Activated CD8-positive, alpha-beta memory T cell treated with anti-CD3 and anti-CD28 coated beads, Interleukin-2, amount 50 U/mL, for 24 hours (primary cell): ENCODE measurements around the gene SLC6A8.
"Not testable (repeated sequence)": the region's sequence is repeated elsewhere in the genome, so short reads cannot be mapped to it uniquely, and the experiment has no call there.

Experiments
- DNase-seq: peaks from one replicate; pipeline ENCODE4 v3.0.0-alpha.2; 2020; ENCODE audit errors: extremely low read depth

SLC6A8 gene

DNA sequence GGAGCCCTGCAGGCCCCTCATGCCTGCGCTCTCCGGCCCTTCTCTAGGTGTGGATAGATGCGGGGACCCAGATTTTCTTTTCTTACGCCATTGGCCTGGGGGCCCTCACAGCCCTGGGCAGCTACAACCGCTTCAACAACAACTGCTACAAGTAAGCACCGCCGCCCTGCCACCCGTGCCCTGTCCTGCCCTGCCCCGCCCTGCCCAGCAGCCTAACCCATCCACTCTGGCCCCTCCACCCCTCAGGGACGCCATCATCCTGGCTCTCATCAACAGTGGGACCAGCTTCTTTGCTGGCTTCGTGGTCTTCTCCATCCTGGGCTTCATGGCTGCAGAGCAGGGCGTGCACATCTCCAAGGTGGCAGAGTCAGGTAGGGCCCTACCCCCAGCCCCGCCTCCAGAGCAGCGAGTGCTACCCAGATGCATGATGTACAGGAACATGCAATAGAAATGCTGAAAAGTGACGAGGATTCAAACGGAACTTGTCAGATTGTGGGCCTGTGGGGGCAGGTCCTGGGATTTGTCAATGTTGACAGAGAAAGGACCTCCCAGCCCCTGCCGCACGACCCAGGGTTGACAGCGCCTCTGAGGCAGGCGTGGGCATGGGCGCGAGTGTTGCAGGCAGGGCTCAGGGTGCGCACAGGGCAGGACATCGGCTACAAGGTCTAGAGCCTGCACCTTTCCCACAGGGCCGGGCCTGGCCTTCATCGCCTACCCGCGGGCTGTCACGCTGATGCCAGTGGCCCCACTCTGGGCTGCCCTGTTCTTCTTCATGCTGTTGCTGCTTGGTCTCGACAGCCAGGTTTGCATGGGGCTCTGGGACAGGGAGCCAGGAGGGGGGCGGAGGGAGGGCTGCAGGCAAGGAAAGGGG, 5.7 kb downstream of the SLC6A8 start:
- no peak for DNase-seq

DNA sequence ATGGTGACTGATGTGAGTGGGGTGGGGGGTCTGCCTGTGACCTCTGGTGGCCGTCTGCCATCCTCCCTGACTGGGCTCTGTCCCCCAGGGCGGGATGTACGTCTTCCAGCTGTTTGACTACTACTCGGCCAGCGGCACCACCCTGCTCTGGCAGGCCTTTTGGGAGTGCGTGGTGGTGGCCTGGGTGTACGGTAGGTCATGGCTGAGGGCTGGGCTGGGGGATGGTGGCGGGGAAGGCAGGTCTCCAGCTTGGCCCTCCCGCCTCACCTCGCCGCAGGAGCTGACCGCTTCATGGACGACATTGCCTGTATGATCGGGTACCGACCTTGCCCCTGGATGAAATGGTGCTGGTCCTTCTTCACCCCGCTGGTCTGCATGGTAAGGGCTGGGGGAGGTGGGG, 6.5 kb downstream of the SLC6A8 start:
- DNase-seq = not testable (repeated sequence)

DNA sequence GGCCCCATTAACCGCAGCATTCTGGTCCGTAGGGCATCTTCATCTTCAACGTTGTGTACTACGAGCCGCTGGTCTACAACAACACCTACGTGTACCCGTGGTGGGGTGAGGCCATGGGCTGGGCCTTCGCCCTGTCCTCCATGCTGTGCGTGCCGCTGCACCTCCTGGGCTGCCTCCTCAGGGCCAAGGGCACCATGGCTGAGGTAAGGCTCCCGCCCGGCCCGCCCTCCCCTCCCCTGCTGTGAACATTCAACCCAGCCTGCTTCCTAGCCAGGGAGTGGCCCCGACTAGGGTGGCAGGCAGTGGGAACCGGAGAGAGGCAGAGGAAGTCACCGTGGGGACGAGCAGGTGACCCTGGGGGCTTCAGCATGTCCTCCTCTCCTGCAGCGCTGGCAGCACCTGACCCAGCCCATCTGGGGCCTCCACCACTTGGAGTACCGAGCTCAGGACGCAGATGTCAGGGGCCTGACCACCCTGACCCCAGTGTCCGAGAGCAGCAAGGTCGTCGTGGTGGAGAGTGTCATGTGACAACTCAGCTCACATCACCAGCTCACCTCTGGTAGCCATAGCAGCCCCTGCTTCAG, 7.1 kb downstream of the SLC6A8 start:
- no peak for DNase-seq

DNA sequence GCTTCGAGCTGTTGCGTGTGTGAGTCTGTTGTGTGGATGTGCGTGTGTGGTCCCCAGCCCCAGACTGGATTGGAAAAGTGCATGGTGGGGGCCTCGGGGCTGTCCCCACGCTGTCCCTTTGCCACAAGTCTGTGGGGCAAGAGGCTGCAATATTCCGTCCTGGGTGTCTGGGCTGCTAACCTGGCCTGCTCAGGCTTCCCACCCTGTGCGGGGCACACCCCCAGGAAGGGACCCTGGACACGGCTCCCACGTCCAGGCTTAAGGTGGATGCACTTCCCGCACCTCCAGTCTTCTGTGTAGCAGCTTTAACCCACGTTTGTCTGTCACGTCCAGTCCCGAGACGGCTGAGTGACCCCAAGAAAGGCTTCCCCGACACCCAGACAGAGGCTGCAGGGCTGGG, 8.4 kb downstream of the SLC6A8 start:
- DNase-seq = no peak

DNA sequence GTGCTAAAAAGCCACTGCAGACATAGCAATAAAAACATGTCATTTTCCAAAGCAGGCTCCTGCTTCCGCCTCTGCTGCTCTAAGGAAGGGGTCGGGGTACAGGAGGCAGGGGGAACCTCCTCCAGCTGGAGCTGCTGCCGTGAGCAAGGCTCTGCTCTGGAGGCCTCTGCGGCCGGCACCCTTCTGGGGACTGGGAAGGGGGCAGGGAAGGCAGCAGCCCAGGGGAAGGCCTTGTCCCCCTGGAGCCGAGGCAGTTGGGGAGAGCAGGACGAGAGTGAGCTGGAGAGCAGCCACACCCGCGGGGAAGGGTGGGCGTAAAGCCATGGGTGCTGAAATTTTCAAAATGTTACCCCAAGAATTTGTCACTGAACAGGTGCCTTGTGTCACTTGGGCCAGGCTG, 8.8 kb downstream of the SLC6A8 start:
- DNase-seq = not testable (repeated sequence)

DNA sequence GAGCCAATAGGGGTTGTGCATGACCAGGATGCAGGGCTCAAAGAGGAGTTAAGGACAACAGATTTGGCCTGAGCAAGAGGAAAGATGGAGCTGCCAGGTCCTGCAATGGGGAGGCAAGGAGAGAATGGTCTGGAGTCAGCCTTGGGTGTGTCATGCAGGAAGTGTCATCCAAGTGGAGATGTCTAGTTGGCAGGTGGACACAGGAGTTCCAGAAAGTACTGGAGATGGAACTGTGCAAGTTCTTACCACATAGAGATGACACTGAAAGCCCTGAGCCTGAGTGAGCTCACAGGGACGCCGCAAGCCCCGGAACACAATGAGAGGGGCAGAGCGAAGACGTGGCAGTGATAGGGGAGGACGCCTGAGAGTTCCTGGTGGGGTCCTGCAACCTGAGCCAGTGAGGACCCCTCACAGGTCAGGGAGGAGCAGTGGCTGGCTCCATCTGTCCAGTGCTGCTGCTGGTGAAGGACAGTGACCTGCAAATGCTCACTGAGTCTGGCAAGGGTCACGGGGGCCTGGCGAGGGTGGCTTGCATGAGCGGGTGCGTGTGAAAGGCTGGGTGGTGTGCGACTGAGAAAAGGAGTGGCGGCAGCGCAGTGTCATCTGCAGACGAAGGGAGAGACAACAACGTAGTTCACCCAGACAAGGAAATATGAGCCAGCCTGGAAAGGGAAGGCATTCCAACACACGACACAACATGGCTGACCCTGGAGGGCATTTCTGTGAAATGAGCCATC, 9.4 kb downstream of the SLC6A8 start:
- not testable (repeated sequence) for DNase-seq

DNA sequence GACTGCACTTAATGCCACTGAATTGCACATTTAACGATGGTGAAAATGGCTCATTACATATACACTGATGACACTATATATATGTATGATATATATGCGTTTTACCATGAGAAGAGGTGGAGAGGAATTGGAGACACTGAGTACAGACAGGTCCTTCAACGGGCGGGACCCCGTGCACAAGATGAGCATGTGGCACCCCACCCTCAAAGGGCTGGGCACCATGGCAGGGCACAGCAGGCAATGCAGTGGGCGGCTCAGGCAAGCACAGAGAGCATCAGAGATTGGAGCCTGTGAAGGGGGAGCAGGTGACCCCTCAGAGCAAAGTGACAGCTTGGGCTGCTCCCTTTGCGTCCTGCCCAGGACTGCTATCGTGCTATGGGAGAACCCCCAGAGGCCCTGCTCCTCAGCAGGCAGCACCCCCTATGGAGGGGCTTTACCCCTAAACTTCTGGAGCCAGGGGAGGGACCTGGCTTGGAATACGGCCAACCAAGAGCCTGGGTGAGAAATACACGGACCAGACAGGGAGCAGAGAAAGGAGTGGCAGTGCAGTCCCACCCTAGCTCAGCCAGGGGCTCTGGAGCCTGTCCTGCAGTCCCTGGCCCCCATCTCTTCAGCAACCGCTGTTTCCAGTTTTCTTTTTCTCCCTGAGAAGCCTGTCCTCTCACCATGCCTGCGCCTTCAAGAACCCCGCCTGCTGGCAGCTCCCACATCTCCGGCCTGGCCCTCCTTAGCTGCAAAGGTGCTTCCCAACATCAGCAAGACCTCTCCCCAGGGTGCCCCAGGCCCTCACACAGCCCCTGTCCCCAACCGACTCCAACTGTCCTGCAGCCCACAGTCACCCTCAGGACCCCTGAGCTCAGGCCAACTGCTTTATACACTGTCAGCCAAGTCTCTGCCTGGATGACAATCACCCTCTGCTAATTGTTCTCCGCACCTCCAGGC, 10.5 kb downstream of the SLC6A8 start:
- no peak for DNase-seq

DNA sequence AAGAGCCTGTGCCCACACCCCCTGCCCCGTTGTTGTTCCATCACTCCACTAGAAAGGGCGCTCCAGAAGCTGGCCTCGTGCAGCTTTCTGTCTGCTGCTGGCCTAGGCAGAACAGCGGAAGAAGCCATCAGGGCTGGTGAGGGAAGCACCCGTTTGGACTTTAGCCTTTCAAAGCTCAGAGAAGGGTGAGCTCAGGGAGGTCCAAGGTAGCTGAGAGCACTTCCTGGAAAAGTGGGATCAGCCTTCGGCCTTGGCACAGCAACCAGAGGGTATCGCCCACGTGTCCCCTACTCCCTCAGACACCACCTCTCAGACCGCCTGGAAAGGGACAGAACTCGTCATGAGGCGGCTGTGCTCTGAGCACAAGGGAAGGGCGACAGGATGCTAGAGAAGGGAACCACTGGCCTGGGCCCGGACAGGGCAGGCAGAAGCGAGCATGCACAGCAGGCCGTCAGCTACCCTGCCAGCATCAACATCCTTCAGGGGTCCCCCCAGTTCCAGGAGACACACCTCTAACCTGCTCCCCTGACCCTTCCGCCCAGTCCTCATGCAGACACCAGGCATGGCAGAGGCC, 11.6 kb downstream of the SLC6A8 start:
- not testable (repeated sequence) for DNase-seq

DNA sequence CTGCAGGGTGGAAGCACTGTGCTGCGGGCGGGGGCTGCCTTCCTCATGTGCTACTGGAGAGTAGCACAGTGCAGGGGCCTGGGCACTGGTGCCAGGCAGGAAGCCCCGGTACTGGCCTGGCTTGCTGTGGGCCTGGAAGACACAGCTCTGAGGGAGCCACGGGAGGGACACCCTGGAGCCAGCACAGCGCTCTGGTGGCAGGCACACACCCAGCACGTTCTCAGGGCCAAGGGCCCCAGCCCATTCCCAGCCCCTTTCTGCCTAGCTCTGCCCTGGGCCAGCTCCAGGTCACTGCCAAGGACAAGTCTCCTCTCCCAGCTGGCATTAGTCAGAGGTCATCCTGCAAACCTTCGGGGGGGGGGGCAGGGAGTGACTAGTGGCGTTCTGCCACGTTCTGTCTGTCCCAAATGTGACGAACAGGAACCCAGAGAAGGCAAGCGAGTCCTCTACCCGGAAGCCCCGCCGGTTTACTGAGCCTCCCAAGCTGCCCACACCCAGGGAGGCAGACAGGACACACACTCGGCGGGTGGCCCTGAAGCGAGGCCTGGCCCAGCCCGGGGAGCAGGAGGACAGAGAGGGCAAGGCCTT, 12.2 kb downstream of the SLC6A8 start:
- not testable (repeated sequence) for DNase-seq

DNA sequence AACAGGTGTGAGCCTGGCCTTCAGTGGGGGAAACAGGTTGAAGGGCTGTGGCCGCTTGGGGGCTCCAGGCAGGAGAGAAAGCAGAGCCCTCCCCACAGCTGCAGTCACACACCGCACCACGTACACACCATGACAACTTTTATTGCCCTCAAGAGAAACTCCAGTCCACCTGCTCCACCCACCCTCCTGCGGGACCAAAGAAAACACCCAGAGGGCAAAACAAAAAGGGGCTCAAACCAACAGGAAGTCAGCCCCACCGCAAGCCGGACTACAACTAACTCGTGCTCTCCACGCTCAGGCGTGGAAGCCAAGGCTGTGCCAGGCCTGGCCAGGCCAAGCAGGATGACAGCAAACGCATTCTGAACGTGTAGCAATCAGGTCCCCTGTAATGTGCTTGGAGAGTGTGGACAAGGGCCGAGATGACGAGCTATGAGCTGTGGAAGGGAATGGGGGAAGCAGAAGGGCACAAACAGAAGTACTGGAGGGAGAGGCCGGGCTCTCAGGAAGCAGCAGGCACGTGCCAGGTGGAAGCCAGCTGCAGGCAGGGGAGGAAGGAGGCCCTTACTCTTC, 12.7 kb downstream of the SLC6A8 start:
- no peak for DNase-seq

DNA sequence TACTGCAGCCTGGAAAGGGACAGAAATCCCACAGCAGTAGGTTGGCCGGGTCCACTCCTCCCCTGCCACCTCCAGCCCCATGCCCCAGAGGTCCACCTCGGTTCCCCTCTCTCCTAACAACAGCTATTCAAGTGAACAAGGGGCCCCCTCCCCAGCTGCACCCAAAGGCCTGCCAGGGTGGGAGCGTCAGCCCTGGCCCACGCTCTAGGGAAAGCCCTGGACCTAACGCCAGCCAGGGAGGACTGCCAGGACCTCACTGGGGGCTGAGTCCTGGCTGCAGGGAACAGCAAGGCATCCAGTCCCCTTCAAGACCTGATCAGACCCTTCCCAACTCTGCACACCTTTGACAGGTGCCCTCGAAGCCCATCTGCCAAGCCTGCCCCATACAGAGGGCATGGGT, 13.2 kb downstream of the SLC6A8 start:
- DNase-seq = no peak

DNA sequence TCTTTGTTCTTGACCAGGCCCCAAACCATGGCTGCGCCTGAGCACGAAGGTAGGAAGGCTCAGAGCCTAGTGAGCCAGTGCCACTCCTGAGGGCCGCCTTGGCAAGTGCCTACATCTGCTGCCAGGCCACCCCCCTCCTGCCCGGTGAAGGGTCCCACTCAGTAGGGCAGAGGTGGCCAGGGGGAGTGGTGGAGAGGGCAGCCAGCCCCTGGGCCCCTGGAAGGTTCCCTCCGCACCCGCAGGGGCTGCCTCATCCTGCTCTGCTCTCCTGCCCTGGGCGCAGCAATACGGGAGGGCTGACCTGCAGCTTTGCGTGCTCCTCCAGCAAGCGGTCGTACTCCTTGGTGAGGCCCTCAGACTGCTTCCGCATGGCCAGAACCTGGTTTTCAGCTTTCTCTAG, 14.0 kb downstream of the SLC6A8 start:
- DNase-seq = no peak

DNA sequence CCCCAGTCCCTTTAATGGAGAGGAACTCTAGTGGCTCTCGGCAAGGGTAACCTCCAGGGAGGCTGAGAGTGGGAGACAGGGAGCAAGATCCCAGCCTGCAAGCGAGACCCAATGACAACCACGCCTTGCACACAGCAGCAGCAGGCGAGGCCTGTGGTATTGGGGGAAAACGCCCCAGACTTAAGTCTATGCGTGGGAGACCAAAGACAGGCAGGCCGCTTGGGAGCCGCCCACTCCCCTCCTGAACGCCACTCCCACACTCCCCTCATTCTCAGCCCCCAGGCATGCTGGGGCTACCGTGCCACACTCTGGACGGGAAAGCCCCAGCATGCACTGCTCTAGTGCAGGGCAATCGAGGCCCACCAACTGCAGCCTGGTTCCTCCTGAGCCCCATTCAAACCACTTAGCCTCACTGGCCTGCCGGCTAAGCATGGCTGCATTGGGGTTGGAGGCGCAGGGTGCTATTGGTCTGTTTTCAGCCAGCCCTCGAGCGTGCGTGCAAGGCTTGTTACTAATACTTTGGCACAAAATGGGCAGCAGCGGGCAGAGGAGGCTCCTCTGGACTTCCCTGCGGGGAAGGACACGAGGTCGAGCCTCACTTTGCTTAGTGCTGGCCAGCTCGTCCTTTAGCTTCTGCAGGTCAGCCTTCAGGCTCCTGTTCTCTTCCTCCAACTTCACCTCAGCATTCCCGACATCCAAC, 14.8 kb downstream of the SLC6A8 start:
- no peak for DNase-seq

DNA sequence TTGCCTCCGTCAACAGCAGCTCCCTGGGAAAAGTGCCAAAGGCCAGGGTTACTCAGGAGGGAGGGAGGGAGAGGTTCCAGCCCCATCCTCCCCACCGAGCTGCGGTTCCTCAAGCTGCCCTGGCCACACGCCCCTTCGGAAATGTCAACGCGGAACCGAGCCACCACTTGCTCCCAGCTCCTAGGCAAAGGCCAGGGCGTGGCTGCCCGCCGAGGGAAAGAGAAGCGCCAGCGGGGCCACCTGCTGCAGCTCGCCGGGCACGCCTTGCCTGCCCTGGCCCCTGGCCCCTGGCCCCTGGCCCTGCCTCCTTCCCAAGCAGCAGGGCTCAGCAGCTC, 15.3 kb downstream of the SLC6A8 start:
- no peak for DNase-seq

DNA sequence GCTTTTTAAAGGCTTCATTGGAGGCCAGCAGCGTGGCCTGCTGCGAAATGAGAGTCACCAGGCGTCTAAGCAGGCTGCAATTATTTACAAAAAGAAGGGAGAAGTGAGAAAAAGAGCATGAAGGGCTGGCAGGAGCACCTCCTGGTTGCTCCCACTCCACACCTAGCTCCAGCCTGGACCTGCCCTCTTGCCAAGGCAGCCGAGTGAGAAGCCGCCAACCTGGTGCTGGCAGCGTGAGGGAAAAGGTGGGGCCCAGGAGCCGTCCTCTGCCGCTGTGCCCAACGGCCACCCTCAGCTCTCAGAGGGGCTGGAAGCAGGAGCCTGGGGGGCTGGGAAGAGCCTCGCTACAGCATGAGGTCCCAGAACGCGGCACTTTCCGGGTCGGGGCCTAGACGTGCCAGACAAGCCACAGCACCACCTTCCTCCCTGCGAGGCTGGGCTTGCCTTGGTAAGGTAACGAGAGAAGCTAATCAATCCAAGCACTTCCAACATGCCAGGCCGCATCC, 16.3 kb downstream of the SLC6A8 start:
- no peak for DNase-seq

DNA sequence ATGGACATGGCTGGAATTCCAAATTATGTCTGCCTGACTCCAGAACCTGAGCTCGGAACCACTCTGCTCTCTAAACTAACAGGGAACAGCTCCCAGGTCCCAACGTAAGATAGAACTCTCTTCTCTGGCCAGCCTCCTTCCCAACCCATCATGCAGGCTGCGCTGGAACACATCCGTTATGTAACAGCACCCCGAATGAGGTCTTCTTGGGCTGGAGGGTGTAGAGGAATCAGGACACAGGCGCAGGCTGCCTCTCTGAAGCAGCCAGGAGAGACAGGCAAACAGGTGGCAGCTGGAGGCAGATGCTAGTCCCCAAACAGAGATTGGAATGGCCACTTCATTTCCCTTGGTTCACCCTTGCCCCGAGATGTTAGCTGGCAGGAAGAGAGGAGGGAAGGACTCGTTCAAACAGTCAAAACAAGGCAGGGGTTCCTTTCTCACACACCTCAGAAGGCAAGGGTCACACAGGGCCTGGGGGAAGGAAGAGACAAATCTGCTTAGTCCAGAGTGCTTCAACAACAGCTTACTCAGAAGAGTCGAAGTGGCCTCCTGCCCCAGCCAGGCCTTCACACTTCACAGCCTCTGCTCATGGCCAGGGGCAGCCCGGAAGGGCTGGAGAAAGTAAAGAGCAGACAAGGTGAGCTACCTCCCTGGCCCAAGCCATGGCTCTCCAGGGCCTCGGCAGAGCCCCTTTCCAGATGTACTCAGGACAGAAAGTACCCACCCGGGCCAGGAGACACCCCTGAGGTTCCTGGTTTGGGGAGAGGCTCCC, 17.1 kb downstream of the SLC6A8 start:
- DNase-seq = not testable (repeated sequence)

DNA sequence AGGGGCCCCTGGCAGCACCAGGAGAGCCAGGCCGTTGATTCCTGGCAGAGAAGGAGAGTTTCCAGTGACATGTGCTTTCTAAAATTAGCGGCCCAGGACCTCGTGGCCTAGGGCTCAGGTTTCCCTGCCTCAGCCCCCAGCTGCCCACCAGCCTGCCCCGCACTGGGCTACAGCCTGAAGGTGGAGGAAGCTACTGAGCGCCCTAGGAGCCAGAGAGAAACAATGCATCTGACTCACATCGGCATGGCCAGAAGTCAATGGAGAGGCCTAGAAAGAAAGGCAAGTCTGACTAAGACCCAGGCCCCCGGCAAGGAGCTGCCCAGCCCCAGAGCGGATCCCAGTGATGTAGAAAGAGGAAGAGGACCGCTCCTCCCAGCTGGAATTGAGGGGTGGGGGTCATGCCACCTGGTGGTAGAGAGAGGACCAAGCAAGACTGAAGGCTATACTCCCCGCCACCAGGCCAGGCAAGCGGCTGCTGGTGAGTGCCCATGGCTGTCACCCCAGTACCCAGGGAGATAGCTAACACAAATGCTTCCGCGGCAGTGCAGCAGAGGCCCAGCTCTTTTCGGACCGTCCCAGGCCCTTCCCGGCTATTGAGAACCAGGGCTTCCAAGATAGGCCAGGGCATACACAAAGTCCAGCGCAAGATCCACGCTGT, 17.8 kb downstream of the SLC6A8 start:
- DNase-seq = not testable (repeated sequence)

DNA sequence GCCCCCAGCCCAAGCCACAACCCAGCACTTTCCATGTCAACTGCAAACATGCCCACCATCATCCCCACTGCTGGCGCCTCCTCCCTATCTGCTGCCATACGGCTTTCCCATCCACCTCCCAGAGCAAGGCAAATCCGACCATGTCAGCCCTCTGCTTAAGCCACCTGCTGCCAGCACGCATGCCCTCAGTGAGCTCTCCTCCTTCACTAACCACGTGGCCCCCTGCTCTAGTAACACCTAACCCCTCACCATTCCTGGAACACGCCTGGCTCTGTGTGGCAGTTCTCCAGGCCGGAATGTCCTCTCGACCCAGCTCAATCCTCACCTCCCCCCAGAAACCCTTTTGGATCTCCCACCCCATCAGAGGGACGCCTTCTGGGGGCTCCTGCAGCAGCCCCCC, 19.1 kb downstream of the SLC6A8 start:
- DNase-seq = no peak

DNA sequence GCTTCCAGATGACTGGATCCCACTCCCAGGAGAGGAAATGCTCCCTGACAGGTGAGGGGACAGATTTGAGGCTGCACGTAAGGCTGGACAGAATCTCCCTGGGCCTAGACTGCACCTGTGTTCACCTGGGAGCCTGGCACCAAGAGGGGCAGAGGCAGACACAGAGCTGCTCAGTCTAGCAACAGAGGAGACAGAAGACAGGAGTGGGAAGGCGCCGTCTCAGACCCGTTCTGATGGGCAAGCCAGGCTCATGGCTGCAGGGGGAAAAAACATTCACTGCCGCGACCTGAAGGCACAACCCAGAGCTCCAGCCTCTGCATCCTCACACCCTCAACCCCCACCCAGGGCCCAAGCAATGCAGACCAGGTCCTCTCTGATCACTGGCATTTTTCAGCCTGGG, 19.7 kb downstream of the SLC6A8 start:
- DNase-seq = no peak
